Left renal cortex interstitium (tissue), 4 donors: Measurements from ENCODE around the gene HOXA2. TPM values are rescaled to one million over a fixed set of nuclear protein-coding genes. Genes with fewer than 3 reads are reported as not detected.

Experiments
- DNase-seq, 4 donors: peaks; one replicate each; pipeline ENCODE4 v3.0.0-alpha.2; 2013; ENCODE audit warnings: low read depth in 4 of 4, low spot score in 2 of 4, missing footprints in 1 of 4
- polyA plus RNA-seq, 4 donors: library from polyadenylated mRNA; unstranded; fragments of 120-200 nt; gene quantifications; one replicate each; pipeline ENCODE4 v1.2.1, GENCODE V29; 2013; ENCODE audit not compliant: insufficient read length in 4 of 4

HOXA2 gene
- polyA plus RNA-seq, 4 donors = 6.5 to 13.6 (median 10.5) TPM

DNA sequence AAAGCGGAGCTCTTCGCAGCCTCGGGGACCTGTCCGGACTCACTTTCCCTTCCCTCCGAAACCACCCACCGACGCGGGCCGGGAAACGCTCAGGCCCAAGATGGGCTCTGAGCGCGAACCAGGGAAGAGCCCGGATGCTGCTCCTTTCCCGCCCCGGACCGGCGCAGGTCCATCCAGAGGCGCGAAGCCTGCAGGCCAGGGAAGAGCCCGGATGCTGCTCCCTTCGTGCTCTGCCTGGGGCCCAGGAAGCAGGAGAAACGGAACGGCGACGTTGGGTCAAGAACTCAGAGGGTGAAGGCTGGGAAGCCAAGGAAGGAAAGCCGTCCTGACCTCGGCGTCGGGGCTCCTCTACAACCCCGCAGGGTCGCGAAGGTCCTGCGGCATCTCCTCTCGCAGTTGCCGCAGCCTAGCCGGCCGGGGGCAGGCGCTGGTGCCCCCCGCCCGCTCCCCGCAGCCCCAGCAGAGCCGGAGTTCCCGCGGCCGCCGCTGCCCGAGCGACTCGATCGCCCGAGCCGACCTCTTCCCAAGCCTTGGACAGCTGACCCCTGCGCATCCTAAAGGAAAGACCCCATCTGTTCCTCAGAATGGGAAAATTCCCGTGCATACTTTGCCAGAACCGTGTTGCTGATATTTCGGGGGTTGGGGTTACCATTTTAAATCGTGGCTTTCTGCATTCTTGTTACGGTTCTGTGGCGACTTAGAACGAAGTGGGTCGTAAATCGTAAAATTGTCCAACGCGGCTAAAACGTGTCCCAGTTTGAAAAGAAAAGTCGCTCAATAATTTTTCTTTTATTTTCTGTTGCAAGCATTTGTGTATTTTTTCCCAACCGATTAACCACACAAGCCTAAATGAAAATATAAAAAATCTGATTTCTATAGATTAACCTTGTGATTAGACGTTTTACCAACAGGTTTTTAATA lies 14.2 kb downstream of the HOXA2 start:
- peak in 1 of 4 donors; percentile 29 for DNase-seq

GRCh38 chr7:27083646-27084045 lies 18.8 kb downstream of the HOXA2 start:
- DNase-seq = no peak

GRCh38 chr7:27082171-27082570 lies 20.3 kb downstream of the HOXA2 start:
- no peak for DNase-seq

DNA sequence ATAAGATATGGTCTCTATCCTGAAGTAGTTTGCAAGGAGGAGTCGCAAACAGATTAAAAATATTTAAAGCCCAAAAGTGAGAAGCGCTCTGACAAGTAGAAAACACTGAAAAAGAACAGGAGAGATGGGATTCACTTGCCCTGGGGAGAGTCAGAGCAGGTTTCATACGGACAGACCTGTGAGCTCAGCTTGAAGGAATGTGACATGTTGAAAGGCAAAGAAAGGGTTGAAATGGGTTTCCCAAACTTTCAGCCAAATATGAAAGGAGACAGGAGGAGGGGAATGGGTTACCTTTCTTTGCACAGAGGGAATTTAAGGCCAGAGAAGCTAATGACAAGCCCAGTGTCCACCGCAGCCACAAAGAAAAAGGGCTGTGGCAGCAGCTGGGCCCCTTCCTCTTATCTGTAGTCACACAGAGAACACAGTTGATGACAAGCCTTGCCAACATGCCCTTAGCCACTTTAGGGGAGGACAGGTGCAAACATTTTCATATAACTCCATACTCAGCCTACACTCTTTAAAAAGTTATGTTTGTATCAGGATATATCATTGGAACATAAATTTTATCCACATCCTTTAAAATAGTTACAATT lies 21.5 kb downstream of the HOXA2 start:
- DNase-seq = no peak

- no peak for DNase-seq
Measured at GRCh38 chr7:27079234-27079975, 23.1 kb downstream of the HOXA2 start.

- DNase-seq = no peak
Measured at GRCh38 chr7:27078616-27079233, 23.8 kb downstream of the HOXA2 start.

GRCh38 chr7:27073076-27073475 lies 29.4 kb downstream of the HOXA2 start:
- DNase-seq = no peak

DNA sequence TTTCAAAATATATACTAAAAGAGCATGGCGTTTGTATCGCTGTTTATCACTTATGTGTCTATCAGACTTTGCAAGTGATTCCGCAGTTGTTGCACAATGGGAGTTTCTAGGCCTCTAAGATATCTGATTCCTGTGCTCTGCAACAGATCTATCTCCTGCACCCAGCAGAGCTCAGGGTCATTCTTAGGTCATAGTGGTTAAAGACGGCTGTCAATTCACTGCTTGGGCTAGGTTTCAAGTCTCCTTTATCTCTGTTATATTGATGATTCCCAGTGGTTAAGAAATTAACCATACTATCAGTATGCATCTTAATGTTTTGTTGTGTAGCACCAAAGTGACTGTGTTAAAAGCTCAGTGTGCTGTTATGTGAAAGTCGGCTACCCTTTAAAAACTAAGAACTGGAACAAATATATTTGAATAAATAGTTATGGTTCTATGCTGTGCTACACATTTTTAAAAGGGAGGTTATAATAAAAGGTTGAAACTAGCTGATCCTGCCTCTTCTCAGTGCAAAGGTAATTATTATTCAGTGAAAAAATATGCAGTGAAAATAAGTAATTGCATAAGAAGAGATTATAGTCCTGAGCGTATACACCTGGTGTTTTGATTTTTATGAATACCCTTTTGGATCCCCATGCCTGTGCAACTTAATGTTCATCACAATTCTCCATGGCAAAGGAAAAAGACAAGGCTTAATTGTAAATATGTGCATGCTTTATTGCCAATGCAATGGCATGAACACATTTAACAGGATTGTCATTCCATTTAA lies 30.7 kb downstream of the HOXA2 start:
- no peak for DNase-seq

GRCh38 chr7:27068259-27068658 lies 34.2 kb downstream of the HOXA2 start:
- no peak for DNase-seq

- no peak for DNase-seq
Measured at GRCh38 chr7:27066148-27066547, 36.3 kb downstream of the HOXA2 start.

- DNase-seq = no peak
Measured at GRCh38 chr7:27065709-27066108, 36.8 kb downstream of the HOXA2 start.

DNA sequence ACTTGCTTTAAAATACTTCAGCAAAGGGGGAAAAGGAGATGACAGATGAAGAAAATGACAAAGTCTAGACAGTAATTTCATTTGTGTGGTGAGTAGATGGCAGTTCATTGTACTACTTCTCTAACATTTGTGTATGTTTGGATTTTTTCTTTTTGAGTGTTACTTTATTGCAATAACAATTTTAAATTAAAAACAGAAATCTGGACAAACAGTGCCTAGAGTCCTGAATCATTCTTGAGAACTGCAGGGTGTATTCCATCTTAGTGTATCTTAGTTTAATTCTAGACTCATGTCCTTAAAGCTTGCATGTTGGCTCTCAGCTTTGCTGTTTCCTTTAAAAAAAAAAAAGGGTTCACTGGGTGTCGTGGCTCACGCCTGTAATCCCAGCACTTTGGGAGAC lies 37.8 kb downstream of the HOXA2 start:
- DNase-seq = no peak

DNA sequence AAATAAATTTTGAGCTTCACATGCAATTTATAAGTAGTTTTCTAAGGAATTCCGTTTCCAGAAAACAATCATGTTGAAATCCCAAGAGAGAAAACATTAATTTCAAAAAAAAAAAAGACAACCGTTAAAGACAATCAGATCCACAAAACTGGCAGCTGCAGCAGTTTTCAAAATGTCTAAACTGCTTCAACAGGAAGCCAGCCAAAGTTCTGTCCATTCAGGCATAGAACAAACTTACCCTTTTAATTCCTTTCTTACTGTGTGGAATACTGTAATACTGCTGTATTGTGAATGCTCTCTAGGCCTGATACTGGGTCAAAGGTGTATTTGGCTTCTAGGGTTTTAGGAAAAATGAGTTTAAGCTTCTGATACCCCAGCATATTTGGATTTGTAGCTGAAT lies 38.3 kb downstream of the HOXA2 start:
- no peak for DNase-seq

DNA sequence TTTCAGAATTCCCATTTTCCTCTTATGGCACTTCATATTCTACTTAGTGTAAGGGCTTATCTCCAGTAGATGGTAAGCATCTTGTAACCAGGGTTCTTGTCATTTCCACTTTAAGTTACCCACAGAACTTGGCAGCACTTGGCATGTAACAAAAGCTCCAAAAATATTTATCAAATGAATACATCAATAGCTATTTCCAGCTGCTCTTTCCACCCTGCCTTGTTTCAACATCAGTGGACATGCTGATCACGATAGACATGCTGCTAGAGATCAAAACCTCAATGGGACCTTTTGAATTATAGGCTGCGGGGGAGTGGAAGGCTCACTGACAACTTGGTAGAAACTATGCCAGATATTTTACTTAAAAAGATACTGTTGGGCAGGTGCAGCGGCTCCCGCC lies 39.5 kb downstream of the HOXA2 start:
- DNase-seq = no peak

- no peak for DNase-seq
Measured at GRCh38 chr7:27053153-27053552, 49.3 kb downstream of the HOXA2 start.

GRCh38 chr7:27051451-27051850 lies 51.0 kb downstream of the HOXA2 start:
- DNase-seq = no peak
